ENCODE measurements around the gene WBP2NL.

Gene WBP2NL

GRCh38 chr22:41983513-41984405, 14.8 kb upstream of the WBP2NL start:
- H3K9me2 ChIP-seq (replicated peaks; ENCODE audit: control insufficient read depth, low read length): no peaks in the 10 kb centered on the region
- no peaks in the 10 kb centered on the region for H4K20me1 ChIP-seq (ENCODE audit: control insufficient read depth, insufficient read depth, low read depth, low read length)
- H3K27me3 ChIP-seq (ENCODE audit: control insufficient read depth, low read length): 0 out of 2 replicates have a peak, but pooled peaks cover 2% of the 10 kb centered on the region
- H3K4me3 ChIP-seq (ENCODE audit: low read length): no peak overlapping the region
- no peaks in the 10 kb centered on the region for H3K9me3 ChIP-seq (ENCODE audit: control insufficient read depth, insufficient read depth, low read length)
- H3K27ac ChIP-seq (ENCODE audit: low read depth, low read length): no peak overlapping the region
- H3F3A ChIP-seq (ENCODE audit: control insufficient read depth, insufficient read depth): no peaks in the 10 kb centered on the region
- H3K79me2 ChIP-seq (ENCODE audit: control insufficient read depth, low read length): no peaks in the 10 kb centered on the region
- TF ChIP-seq CTCF (IDR thresholded peaks at IDR 0.05; ENCODE audit: low read depth, low read length, poor library complexity, severe bottlenecking): no peak
- no peak overlapping the region for H3K4me2 ChIP-seq (ENCODE audit: low read length)
- no peaks in the 10 kb centered on the region for H3K4me1 ChIP-seq (ENCODE audit: control insufficient read depth, low read length)
- no peaks in the 10 kb centered on the region for H3K36me3 ChIP-seq (ENCODE audit: control insufficient read depth, low read length)

- H3K4me1 ChIP-seq (ENCODE audit: control insufficient read depth, low read length): no peaks in the 10 kb centered on the region
- no peaks in the 10 kb centered on the region for H3K36me3 ChIP-seq (ENCODE audit: control insufficient read depth, low read length)
- H3K27me3 ChIP-seq (ENCODE audit: control insufficient read depth, low read length): peaks cover 12% of the 10 kb centered on the region; the same call in 1 of the 2 replicates
- H3K27ac ChIP-seq (ENCODE audit: low read depth, low read length): no peak overlapping the region
- no peaks in the 10 kb centered on the region for H3F3A ChIP-seq (ENCODE audit: control insufficient read depth, insufficient read depth)
- TF ChIP-seq EZH2phosphoT487 (IDR thresholded peaks at IDR 0.05; ENCODE audit: borderline replicate concordance, low read length) (no peak), CTCF (IDR thresholded peaks at IDR 0.05; ENCODE audit: low read depth, low read length, poor library complexity, severe bottlenecking) (no peak)
- H4K20me1 ChIP-seq (ENCODE audit: control insufficient read depth, insufficient read depth, low read depth, low read length): no peaks in the 10 kb centered on the region
- H3K4me2 ChIP-seq (ENCODE audit: low read length): no peak overlapping the region
- no peaks in the 10 kb centered on the region for H3K79me2 ChIP-seq (ENCODE audit: control insufficient read depth, low read length)
- H3K9me3 ChIP-seq (ENCODE audit: control insufficient read depth, insufficient read depth, low read length): no peaks in the 10 kb centered on the region
- no peak overlapping the region for H3K4me3 ChIP-seq (ENCODE audit: low read length)
- H3K9me2 ChIP-seq (replicated peaks; ENCODE audit: control insufficient read depth, low read length): no peaks in the 10 kb centered on the region
Observed at GRCh38 chr22:41987276-41987675, 11.3 kb upstream of the WBP2NL start.

- TF ChIP-seq CTCF (IDR thresholded peaks at IDR 0.05; ENCODE audit: low read depth, low read length, poor library complexity, severe bottlenecking) (no peak), EZH2phosphoT487 (IDR thresholded peaks at IDR 0.05; ENCODE audit: borderline replicate concordance, low read length) (no peak)
Observed at GRCh38 chr22:41989246-41989645, 9.3 kb upstream of the WBP2NL start.

More at GRCh38 chr22:41989246-41989645, 9.3 kb upstream of the WBP2NL start:
- no peak overlapping the region for H3K4me3 ChIP-seq (ENCODE audit: low read length)
- H3F3A ChIP-seq (ENCODE audit: control insufficient read depth, insufficient read depth): no peaks in the 10 kb centered on the region
- no peaks in the 10 kb centered on the region for H4K20me1 ChIP-seq (ENCODE audit: control insufficient read depth, insufficient read depth, low read depth, low read length)
- H3K27ac ChIP-seq (ENCODE audit: low read depth, low read length): no peak overlapping the region
- no peak overlapping the region for H3K4me2 ChIP-seq (ENCODE audit: low read length)
- H3K79me2 ChIP-seq (ENCODE audit: control insufficient read depth, low read length): no peaks in the 10 kb centered on the region
- no peaks in the 10 kb centered on the region for H3K9me3 ChIP-seq (ENCODE audit: control insufficient read depth, insufficient read depth, low read length)
- H3K36me3 ChIP-seq (ENCODE audit: control insufficient read depth, low read length): no peaks in the 10 kb centered on the region
- peaks cover 19% of the 10 kb centered on the region; the same call in 1 of the 2 replicates for H3K27me3 ChIP-seq (ENCODE audit: control insufficient read depth, low read length)
- no peaks in the 10 kb centered on the region for H3K9me2 ChIP-seq (replicated peaks; ENCODE audit: control insufficient read depth, low read length)
- no peaks in the 10 kb centered on the region for H3K4me1 ChIP-seq (ENCODE audit: control insufficient read depth, low read length)
